Measurements from ENCODE around the gene ENDOG. TPM values are rescaled to one million over a fixed set of nuclear protein-coding genes. Genes with fewer than 3 reads are reported as not detected.
A peak's percentile ranks its signal among the peaks of the same experiment; 100 is the strongest.
"Not testable (repeated sequence)": the region's sequence is repeated elsewhere in the genome, so short reads cannot be mapped to it uniquely, and the experiment has no call there.

Gene ENDOG
- total RNA-seq, 2 donors from 2014 or later = 59.5 to 66.4 TPM

GRCh38 chr9:128845186-128845931 lies 27.1 kb downstream of the ENDOG start:
- H3K27ac ChIP-seq = no peak overlapping the region
- no peaks in the 10 kb centered on the region for H3K4me1 ChIP-seq
- intact Hi-C loops (cut with DNase I) = no loop called here
- TF ChIP-seq CTCF (IDR thresholded peaks at IDR 0.05) = no peak
- H3K4me3 ChIP-seq = no peak overlapping the region
- H3K9me3 ChIP-seq = no peaks in the 10 kb centered on the region
- no peak overlapping the region for H3K9ac ChIP-seq (ENCODE audit: low read depth in 2 of 2, low read length in 2 of 2)
- DNase-seq = no peak
- no peaks in the 10 kb centered on the region for H3K27me3 ChIP-seq
- no peaks in the 10 kb centered on the region for H3K36me3 ChIP-seq

GRCh38 chr9:128846680-128847030 lies 28.4 kb downstream of the ENDOG start:
- no peak overlapping the region for H3K9ac ChIP-seq (ENCODE audit: low read depth in 2 of 2, low read length in 2 of 2)
- DNase-seq = no peak
- no peak overlapping the region for H3K4me3 ChIP-seq
- no peaks in the 10 kb centered on the region for H3K27me3 ChIP-seq
- no peaks in the 10 kb centered on the region for H3K9me3 ChIP-seq
- intact Hi-C loops (cut with DNase I) = no loop called here
- no peaks in the 10 kb centered on the region for H3K36me3 ChIP-seq
- H3K4me1 ChIP-seq = no peaks in the 10 kb centered on the region
- no peak overlapping the region for H3K27ac ChIP-seq
- TF ChIP-seq CTCF (IDR thresholded peaks at IDR 0.05) = no peak

GRCh38 chr9:128847803-128848202 lies 29.5 kb downstream of the ENDOG start:
- DNase-seq = no peak
- Histone ChIP-seq H3K9me3 (no peaks in the 10 kb centered on the region), H3K27ac (no peak overlapping the region), H3K4me3 (no peak overlapping the region), H3K27me3 (no peaks in the 10 kb centered on the region), H3K36me3 (no peaks in the 10 kb centered on the region), H3K9ac (ENCODE audit: low read depth in 2 of 2, low read length in 2 of 2) (no peak overlapping the region), H3K4me1 (no peaks in the 10 kb centered on the region)
- intact Hi-C loops (cut with DNase I) = no loop called here
- TF ChIP-seq CTCF (IDR thresholded peaks at IDR 0.05) = no peak

GRCh38 chr9:128851024-128851423 lies 32.7 kb downstream of the ENDOG start:
- H3K4me1 ChIP-seq; H3K9me3 ChIP-seq; H3K27ac ChIP-seq; H3K9ac ChIP-seq (ENCODE audit: low read depth in 2 of 2, low read length in 2 of 2); intact Hi-C loops (cut with DNase I); H3K36me3 ChIP-seq; H3K27me3 ChIP-seq; DNase-seq; H3K4me3 ChIP-seq: not testable (repeated sequence)

GRCh38 chr9:128851779-128852600 lies 33.7 kb downstream of the ENDOG start:
- peak; percentile 26 for DNase-seq

GRCh38 chr9:128852646-128853045 lies 34.3 kb downstream of the ENDOG start:
- intact Hi-C loops (cut with DNase I); H3K9me3 ChIP-seq; H3K27ac ChIP-seq; H3K27me3 ChIP-seq; H3K4me1 ChIP-seq; H3K9ac ChIP-seq (ENCODE audit: low read depth in 2 of 2, low read length in 2 of 2); DNase-seq; H3K36me3 ChIP-seq; H3K4me3 ChIP-seq: not testable (repeated sequence)

More at GRCh38 chr9:128851779-128852600, 33.7 kb downstream of the ENDOG start:
- H3K4me3 ChIP-seq; H3K27me3 ChIP-seq; intact Hi-C loops (cut with DNase I); H3K4me1 ChIP-seq; H3K9me3 ChIP-seq; H3K9ac ChIP-seq (ENCODE audit: low read depth in 2 of 2, low read length in 2 of 2); H3K36me3 ChIP-seq; H3K27ac ChIP-seq: not testable (repeated sequence)
- peak; percentile 46 for TF ChIP-seq CTCF (IDR thresholded peaks at IDR 0.05)

GRCh38 chr9:128854454-128854853 lies 36.2 kb downstream of the ENDOG start:
- H3K27me3 ChIP-seq; H3K9me3 ChIP-seq; H3K4me3 ChIP-seq; H3K4me1 ChIP-seq; H3K36me3 ChIP-seq; intact Hi-C loops (cut with DNase I); H3K27ac ChIP-seq; H3K9ac ChIP-seq (ENCODE audit: low read depth in 2 of 2, low read length in 2 of 2); DNase-seq: not testable (repeated sequence)

GRCh38 chr9:128858476-128858875 lies 40.2 kb downstream of the ENDOG start:
- H3K9me3 ChIP-seq; H3K27me3 ChIP-seq; H3K27ac ChIP-seq; intact Hi-C loops (cut with DNase I); DNase-seq; H3K4me1 ChIP-seq; H3K4me3 ChIP-seq; H3K36me3 ChIP-seq; H3K9ac ChIP-seq (ENCODE audit: low read depth in 2 of 2, low read length in 2 of 2): not testable (repeated sequence)
